HepG2 (cell line): Measurements from ENCODE around the gene IQSEC1. TPM values are rescaled to one million over a fixed set of nuclear protein-coding genes. Genes with fewer than 3 reads are reported as not detected.

ENCODE experiments used
- CAMTA2 ChIP-seq: sonication (generic); formaldehyde crosslinking; IDR thresholded peaks from 2 replicates; pipeline ENCODE4 v1.4.0; 2020; ENCODE audit warnings: mild to moderate bottlenecking, missing genetic modification reagents, borderline replicate concordance
- CENPX ChIP-seq: sonication (generic); formaldehyde crosslinking; IDR thresholded peaks from 2 replicates; pipeline ENCODE4 v1.9.0; 2021; ENCODE audit warnings: mild to moderate bottlenecking, missing genetic modification reagents, moderate library complexity
- CHD2 ChIP-seq: IDR thresholded peaks from 2 replicates; pipeline ENCODE4 v1.6.1; 2011; ENCODE audit warnings: low read depth, low read length, improper control_type of control experiment
- FOSL2 ChIP-seq: sonication (generic); formaldehyde crosslinking; IDR thresholded peaks from 2 replicates; pipeline ENCODE4 v1.4.0; 2020; ENCODE audit warnings: missing genetic modification reagents
- HOXA3 ChIP-seq: sonication (generic); formaldehyde crosslinking; IDR thresholded peaks from 2 replicates; pipeline ENCODE4 v1.5.0; 2020; ENCODE audit warnings: missing genetic modification reagents
- SAP130 ChIP-seq: IDR thresholded peaks from 2 replicates; pipeline ENCODE4 v1.6.1; 2016; ENCODE audit warnings: low read depth
- SRSF1 ChIP-seq: fragments of 200-400 bp; formaldehyde crosslinking; optimal IDR thresholded peaks from 2 replicates; pipeline ENCODE3; 2017; ENCODE audit warnings: mild to moderate bottlenecking, low read depth, low read length, moderate library complexity
- ZKSCAN8 ChIP-seq: IDR thresholded peaks from 2 replicates; pipeline ENCODE4 v1.6.1; 2016; ENCODE audit warnings: borderline replicate concordance, missing genetic modification reagents, missing compliant biosample characterization
- ZNF143 ChIP-seq: sonication (generic); formaldehyde crosslinking; IDR thresholded peaks from 2 replicates; pipeline ENCODE4 v1.4.0; 2020; ENCODE audit warnings: missing genetic modification reagents
- ZNF253 ChIP-seq: sonication (generic); formaldehyde crosslinking; IDR thresholded peaks from 2 replicates; pipeline ENCODE4 v1.8.0; 2022; ENCODE audit warnings: mild to moderate bottlenecking, missing genetic modification reagents, borderline replicate concordance
- ZNF263 ChIP-seq: sonication (generic); formaldehyde crosslinking; IDR thresholded peaks from 2 replicates; pipeline ENCODE4 v1.4.0; 2020; ENCODE audit warnings: missing genetic modification reagents
- ZNF282 ChIP-seq: fragments of 450-650 bp; IDR thresholded peaks from 2 replicates; pipeline ENCODE4 v1.6.1; 2018; ENCODE audit not compliant: partially characterized antibody
- ZNF644 ChIP-seq: IDR thresholded peaks from 2 replicates; pipeline ENCODE4 v1.6.1; 2016; ENCODE audit warnings: low read depth
- ZNF709 ChIP-seq: sonication (generic); formaldehyde crosslinking; IDR thresholded peaks from 2 replicates; pipeline ENCODE4 v1.5.0; 2020; ENCODE audit warnings: mild to moderate bottlenecking, missing genetic modification reagents
- ZNF746 ChIP-seq: sonication (generic); formaldehyde crosslinking; IDR thresholded peaks from 2 replicates; pipeline ENCODE4 v1.8.0; 2022; ENCODE audit warnings: mild to moderate bottlenecking, missing genetic modification reagents
- ZSCAN29 ChIP-seq: sonication (generic); formaldehyde crosslinking; conservative IDR thresholded peaks from 2 replicates; pipeline ENCODE4 v1.4.0; 2020; ENCODE audit warnings: mild to moderate bottlenecking, missing genetic modification reagents
- polyA plus RNA-seq, 8 experiments: library from polyadenylated mRNA; depleted of rRNA in 3 of 8; stranded (reverse) in 7 of 8; unstranded in 1 of 8; fragments of >200 nt; fragmentation: Illumina TruSeq in 4 of 8; extraction: Trizol in 4 of 8; gene quantifications; 2 replicates each; pipeline versions ENCODE4 v1.2.1 to v1.2.3, GENCODE V29; 2011 to 2016; ENCODE audit warnings: low read depth in 4 of 8, missing spikeins in 1 of 8, mixed read lengths in 1 of 8; ENCODE audit not compliant: insufficient read depth in 1 of 8
- total RNA-seq, 5 experiments: library from RNA; depleted of rRNA; stranded (reverse); fragments of >200 nt; fragmentation: Illumina TruSeq; extraction: Trizol; gene quantifications; 2 replicates each; pipeline ENCODE4 v1.2.3, GENCODE V29; 2016; ENCODE audit warnings: low read depth in 1 of 5
- TF ChIP-seq, protein P1 (sequence below): sonication (generic); formaldehyde crosslinking; IDR thresholded peaks from 2 replicates; pipeline ENCODE4 v1.4.0; 2020; ENCODE audit warnings: missing genetic modification reagents, borderline replicate concordance
- TF ChIP-seq, protein P2 (sequence below): sonication (generic); formaldehyde crosslinking; IDR thresholded peaks from 2 replicates; pipeline ENCODE4 v1.5.0; 2020; ENCODE audit warnings: mild to moderate bottlenecking, missing genetic modification reagents, borderline replicate concordance
- TF ChIP-seq, protein P3 (sequence below): IDR thresholded peaks from 2 replicates; pipeline ENCODE4 v1.6.1; 2016; ENCODE audit warnings: low read depth, borderline replicate concordance
- TF ChIP-seq, protein P4 (sequence below): sonication (generic); formaldehyde crosslinking; IDR thresholded peaks from 2 replicates; pipeline ENCODE4 v1.4.0; 2020; ENCODE audit warnings: missing genetic modification reagents
- TF ChIP-seq, protein P5 (sequence below): sonication (generic); formaldehyde crosslinking; IDR thresholded peaks from 2 replicates; pipeline ENCODE4 v1.9.0; 2021; ENCODE audit warnings: missing genetic modification reagents, mild to moderate bottlenecking, borderline replicate concordance

IQSEC1 gene
- total and polyA plus RNA-seq, 2 of the 13 experiments (the other 11 are each of a cell fraction or from before 2014, with no cell fraction given): 17.4 to 20.2 TPM

DNA sequence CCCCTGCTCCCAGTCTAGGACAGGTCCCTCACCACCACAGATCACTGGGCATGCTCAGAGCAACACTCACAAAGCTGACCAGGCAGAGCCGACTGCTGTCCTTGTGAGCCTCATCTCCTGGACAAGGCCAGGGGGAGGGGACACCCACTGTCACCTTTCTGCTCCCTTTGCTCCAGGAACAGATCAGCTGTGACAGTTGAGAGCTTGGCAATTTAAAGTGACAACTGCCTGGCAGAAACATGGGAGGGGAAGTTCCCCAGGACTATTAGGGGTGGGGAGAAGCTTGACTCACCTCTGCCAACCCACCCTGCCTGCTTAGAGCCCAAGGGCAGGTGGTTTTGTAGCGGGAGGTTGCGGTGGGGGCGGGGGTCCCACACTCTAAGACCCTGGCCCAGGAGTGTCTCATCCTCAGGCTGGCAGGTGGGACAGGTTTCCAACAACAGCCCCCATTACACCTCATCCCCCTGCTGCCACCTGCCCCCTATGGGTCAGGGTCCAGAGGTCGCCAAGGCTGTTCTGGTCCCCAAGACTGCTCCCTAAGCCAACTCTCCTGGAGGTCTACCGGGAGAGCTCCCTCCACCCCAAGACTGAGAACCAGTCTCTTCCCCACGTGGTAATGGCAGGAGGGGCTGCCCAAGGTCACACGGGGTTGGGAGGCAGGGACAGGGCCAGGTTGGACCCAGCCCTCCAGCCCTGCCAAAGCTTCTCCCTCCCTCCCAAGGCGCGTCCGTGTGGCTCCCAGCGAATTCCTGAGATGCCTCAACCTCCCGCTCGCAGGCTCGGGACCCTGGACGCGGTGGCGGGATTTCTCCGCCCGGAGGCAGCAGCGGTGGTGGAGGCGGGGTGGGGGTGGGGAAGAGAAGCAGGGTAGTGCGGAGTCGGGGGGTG, 80.4 kb downstream of the IQSEC1 start (continued):
- TF ChIP-seq, protein P1, sequence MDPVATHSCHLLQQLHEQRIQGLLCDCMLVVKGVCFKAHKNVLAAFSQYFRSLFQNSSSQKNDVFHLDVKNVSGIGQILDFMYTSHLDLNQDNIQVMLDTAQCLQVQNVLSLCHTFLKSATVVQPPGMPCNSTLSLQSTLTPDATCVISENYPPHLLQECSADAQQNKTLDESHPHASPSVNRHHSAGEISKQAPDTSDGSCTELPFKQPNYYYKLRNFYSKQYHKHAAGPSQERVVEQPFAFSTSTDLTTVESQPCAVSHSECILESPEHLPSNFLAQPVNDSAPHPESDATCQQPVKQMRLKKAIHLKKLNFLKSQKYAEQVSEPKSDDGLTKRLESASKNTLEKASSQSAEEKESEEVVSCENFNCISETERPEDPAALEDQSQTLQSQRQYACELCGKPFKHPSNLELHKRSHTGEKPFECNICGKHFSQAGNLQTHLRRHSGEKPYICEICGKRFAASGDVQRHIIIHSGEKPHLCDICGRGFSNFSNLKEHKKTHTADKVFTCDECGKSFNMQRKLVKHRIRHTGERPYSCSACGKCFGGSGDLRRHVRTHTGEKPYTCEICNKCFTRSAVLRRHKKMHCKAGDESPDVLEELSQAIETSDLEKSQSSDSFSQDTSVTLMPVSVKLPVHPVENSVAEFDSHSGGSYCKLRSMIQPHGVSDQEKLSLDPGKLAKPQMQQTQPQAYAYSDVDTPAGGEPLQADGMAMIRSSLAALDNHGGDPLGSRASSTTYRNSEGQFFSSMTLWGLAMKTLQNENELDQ (CRISPR knock-in tag): no peak
- TF ChIP-seq, protein P2, sequence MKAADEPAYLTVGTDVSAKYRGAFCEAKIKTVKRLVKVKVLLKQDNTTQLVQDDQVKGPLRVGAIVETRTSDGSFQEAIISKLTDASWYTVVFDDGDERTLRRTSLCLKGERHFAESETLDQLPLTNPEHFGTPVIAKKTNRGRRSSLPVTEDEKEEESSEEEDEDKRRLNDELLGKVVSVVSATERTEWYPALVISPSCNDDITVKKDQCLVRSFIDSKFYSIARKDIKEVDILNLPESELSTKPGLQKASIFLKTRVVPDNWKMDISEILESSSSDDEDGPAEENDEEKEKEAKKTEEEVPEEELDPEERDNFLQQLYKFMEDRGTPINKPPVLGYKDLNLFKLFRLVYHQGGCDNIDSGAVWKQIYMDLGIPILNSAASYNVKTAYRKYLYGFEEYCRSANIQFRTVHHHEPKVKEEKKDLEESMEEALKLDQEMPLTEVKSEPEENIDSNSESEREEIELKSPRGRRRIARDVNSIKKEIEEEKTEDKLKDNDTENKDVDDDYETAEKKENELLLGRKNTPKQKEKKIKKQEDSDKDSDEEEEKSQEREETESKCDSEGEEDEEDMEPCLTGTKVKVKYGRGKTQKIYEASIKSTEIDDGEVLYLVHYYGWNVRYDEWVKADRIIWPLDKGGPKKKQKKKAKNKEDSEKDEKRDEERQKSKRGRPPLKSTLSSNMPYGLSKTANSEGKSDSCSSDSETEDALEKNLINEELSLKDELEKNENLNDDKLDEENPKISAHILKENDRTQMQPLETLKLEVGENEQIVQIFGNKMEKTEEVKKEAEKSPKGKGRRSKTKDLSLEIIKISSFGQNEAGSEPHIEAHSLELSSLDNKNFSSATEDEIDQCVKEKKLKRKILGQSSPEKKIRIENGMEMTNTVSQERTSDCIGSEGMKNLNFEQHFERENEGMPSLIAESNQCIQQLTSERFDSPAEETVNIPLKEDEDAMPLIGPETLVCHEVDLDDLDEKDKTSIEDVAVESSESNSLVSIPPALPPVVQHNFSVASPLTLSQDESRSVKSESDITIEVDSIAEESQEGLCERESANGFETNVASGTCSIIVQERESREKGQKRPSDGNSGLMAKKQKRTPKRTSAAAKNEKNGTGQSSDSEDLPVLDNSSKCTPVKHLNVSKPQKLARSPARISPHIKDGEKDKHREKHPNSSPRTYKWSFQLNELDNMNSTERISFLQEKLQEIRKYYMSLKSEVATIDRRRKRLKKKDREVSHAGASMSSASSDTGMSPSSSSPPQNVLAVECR (CRISPR knock-in tag): peak; percentile 66; the same call in 1 of the 2 replicates
- TF ChIP-seq CHD2 (no peak), ZNF282 (no peak), CAMTA2 (CRISPR knock-in tag) (no peak), ZNF709 (CRISPR knock-in tag) (no peak), CENPX (CRISPR knock-in tag) (no peak), ZNF746 (no peak), ZNF263 (CRISPR knock-in tag) (no peak), ZKSCAN8 (CRISPR knock-in tag) (no peak), SRSF1 (peak; percentile 27), ZNF143 (CRISPR knock-in tag) (no peak), HOXA3 (no peak; the same call in 1 of the 2 replicates), ZSCAN29 (no peak), ZNF644 (no peak), FOSL2 (CRISPR knock-in tag) (peak; percentile 39; the same call in 1 of the 2 replicates), SAP130 (peak; percentile 98), ZNF253 (no peak)
- TF ChIP-seq, protein P3, sequence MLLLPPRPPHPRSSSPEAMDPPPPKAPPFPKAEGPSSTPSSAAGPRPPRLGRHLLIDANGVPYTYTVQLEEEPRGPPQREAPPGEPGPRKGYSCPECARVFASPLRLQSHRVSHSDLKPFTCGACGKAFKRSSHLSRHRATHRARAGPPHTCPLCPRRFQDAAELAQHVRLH: no peak
- TF ChIP-seq, protein P4, sequence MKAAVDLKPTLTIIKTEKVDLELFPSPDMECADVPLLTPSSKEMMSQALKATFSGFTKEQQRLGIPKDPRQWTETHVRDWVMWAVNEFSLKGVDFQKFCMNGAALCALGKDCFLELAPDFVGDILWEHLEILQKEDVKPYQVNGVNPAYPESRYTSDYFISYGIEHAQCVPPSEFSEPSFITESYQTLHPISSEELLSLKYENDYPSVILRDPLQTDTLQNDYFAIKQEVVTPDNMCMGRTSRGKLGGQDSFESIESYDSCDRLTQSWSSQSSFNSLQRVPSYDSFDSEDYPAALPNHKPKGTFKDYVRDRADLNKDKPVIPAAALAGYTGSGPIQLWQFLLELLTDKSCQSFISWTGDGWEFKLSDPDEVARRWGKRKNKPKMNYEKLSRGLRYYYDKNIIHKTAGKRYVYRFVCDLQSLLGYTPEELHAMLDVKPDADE: no peak
- TF ChIP-seq, protein P5, sequence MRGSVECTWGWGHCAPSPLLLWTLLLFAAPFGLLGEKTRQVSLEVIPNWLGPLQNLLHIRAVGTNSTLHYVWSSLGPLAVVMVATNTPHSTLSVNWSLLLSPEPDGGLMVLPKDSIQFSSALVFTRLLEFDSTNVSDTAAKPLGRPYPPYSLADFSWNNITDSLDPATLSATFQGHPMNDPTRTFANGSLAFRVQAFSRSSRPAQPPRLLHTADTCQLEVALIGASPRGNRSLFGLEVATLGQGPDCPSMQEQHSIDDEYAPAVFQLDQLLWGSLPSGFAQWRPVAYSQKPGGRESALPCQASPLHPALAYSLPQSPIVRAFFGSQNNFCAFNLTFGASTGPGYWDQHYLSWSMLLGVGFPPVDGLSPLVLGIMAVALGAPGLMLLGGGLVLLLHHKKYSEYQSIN (CRISPR knock-in tag): no peak
